Kidney (tissue), 14 donors: Measurements from ENCODE around the gene EN1. TPM values are rescaled to one million over a fixed set of nuclear protein-coding genes. Genes with fewer than 3 reads are reported as not detected.

Experiments used
- DNase-seq, 5 donors: peaks; one replicate each; pipeline ENCODE4 v3.0.0-alpha.2; 2013 to 2020
- FAIRE-seq: peaks from 2 replicates; lab custom pipeline; 2012; peaks lifted over from hg19 to GRCh38; lab: Jason Lieb, UNC
- H3K27ac ChIP-seq, 2 donors: one replicate each; pipeline ENCODE4 v1.7.0; 2013; ENCODE audit warnings: low read depth in 2 of 2, low read length in 2 of 2, inconsistent platforms in 1 of 2
- H3K27me3 ChIP-seq: one replicate; pipeline ENCODE4 v1.7.1; 2013; ENCODE audit warnings: low read length, inconsistent platforms; ENCODE audit not compliant: control insufficient read depth, insufficient read depth
- H3K36me3 ChIP-seq, 3 donors: one replicate each; pipeline versions ENCODE4 v1.7.0 to v1.7.1; 2013; ENCODE audit warnings: low read length in 3 of 3, control low read depth in 1 of 3, inconsistent platforms in 1 of 3; ENCODE audit not compliant: insufficient read depth in 3 of 3, control insufficient read depth in 2 of 3
- H3K4me1 ChIP-seq, 3 donors: one replicate each; pipeline versions ENCODE4 v1.7.0 to v1.7.1; 2013; ENCODE audit warnings: low read length in 3 of 3, inconsistent platforms in 1 of 3, low read depth in 1 of 3; ENCODE audit not compliant: control insufficient read depth in 2 of 3, insufficient read depth in 2 of 3
- H3K4me3 ChIP-seq, 3 donors: one replicate each; pipeline versions ENCODE4 v1.7.0 to v1.8.1; 2013; ENCODE audit warnings: low read length in 3 of 3, control low read depth in 1 of 3, inconsistent platforms in 1 of 3
- H3K9ac ChIP-seq, 3 donors: one replicate each; pipeline versions ENCODE4 v1.7.0 to v1.7.1; 2013; ENCODE audit warnings: low read length in 3 of 3, control low read depth in 1 of 3, inconsistent platforms in 1 of 3
- H3K9me3 ChIP-seq, 3 donors: one replicate each; pipeline versions ENCODE4 v1.7.0 to v1.7.1; 2013; ENCODE audit warnings: low read length in 3 of 3, control low read depth in 1 of 3, inconsistent platforms in 1 of 3; ENCODE audit not compliant: control insufficient read depth in 2 of 3, insufficient read depth in 1 of 3
- intact Hi-C: fragments of 100-400 bp; cut with DNase I; formaldehyde crosslinking; loops from one replicate; pipeline ENCODE4 v1.11.1; 2022
- polyA plus RNA-seq: library from polyadenylated mRNA; stranded (reverse); fragments of 350-450 nt; fragmentation: Illumina TruSeq; extraction: RNeasy Lipid Tissue Mini Kit (QIAGEN cat#74804); gene quantifications from one replicate; pipeline ENCODE4 v1.2.3, GENCODE V29; 2014; ENCODE audit warnings: low read depth, low replicate concordance; ENCODE audit not compliant: insufficient read depth
- total RNA-seq: library from RNA; stranded (reverse); fragmentation: NEBNext Ultra II Directional; extraction: Animal tissue kit (Norgen Biotek cat#: 25700); gene quantifications from one replicate; pipeline ENCODE4 v1.2.1, GENCODE V29; 2021
- TF ChIP-seq, protein P1 (sequence below): IDR thresholded peaks from 3 replicates; pipeline ENCODE4 v1.5.1; 2012; ENCODE audit warnings: mild to moderate bottlenecking, moderate library complexity, borderline replicate concordance; ENCODE audit not compliant: insufficient read depth; ENCODE audit errors: extremely low read depth
- donor health status: control.
- donor health status: control.
- donor health status: control.
- donor health status: control.
- donor health status: control.
- donor health status: DM: yes; HTN: yes; CAD: no.
- donor health status: Normal renal cell carcinoma (clear cell type).

The EN1 gene
- total and polyA plus RNA-seq, 2 donors from 2014 or later: 0.16 TPM; not detected in 1

DNA sequence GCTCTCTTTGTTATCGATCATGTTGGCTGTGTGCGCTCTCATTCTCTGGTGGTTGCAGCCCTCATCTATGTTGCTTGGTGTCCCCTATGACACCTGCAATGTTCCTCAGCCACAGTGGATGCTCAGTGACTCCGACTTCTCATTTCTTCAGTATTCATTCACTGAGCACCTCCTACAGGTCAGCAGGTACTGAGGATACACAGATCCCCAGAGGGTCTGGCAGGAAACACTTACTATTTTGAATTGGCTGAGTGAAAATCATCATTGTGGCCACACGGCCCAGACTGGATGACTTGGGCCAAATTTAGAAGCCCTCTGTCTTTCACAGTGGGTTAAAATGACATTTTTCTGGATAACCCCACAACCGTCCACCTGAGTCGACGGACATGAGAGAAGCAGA is 32.1 kb downstream of the EN1 start:
- Histone ChIP-seq H3K4me3 (no peak overlapping the region), H3K27ac (no peak overlapping the region), H3K36me3 (no peaks in the 10 kb centered on the region), H3K9ac (no peak overlapping the region), H3K9me3 (no peaks in the 10 kb centered on the region), H3K4me1 (no peaks in the 10 kb centered on the region), H3K27me3 (peaks cover 4% of the 10 kb centered on the region)
- intact Hi-C loops: no loop called here
- DNase-seq (no peak), FAIRE-seq (no peak)
- TF ChIP-seq, protein P1, sequence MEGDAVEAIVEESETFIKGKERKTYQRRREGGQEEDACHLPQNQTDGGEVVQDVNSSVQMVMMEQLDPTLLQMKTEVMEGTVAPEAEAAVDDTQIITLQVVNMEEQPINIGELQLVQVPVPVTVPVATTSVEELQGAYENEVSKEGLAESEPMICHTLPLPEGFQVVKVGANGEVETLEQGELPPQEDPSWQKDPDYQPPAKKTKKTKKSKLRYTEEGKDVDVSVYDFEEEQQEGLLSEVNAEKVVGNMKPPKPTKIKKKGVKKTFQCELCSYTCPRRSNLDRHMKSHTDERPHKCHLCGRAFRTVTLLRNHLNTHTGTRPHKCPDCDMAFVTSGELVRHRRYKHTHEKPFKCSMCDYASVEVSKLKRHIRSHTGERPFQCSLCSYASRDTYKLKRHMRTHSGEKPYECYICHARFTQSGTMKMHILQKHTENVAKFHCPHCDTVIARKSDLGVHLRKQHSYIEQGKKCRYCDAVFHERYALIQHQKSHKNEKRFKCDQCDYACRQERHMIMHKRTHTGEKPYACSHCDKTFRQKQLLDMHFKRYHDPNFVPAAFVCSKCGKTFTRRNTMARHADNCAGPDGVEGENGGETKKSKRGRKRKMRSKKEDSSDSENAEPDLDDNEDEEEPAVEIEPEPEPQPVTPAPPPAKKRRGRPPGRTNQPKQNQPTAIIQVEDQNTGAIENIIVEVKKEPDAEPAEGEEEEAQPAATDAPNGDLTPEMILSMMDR: no peak

DNA sequence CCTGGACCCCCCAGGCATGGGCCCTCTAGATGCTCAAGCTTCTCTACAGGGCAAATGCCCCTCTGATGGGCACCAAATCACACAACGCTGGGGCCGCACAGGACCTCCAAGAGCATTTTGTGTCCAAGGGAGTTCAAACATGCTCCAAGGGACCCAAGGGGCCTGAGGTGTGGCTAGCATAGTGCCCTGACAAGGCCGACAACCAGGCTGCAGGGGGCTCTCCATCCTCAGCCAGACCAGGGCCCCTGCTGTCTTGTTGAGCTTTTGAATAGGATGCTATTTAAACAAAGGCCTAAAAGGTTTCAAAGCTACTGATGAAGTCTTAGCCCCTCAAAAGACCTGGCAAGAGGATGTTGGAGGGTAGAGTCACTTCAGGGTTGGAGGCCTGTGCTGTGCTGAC is 33.1 kb downstream of the EN1 start:
- no peak for FAIRE-seq
- DNase-seq: peak in 1 of 5 donors; percentile 11
- peaks cover 4% of the 10 kb centered on the region for H3K27me3 ChIP-seq
- intact Hi-C loops: no loop called here
- H3K36me3 ChIP-seq: no peaks in the 10 kb centered on the region
- no peak overlapping the region for H3K27ac ChIP-seq
- H3K4me1 ChIP-seq: no peaks in the 10 kb centered on the region
- TF ChIP-seq, protein P1: no peak
- H3K9ac ChIP-seq: no peak overlapping the region
- H3K9me3 ChIP-seq: no peaks in the 10 kb centered on the region
- no peak overlapping the region for H3K4me3 ChIP-seq

DNA sequence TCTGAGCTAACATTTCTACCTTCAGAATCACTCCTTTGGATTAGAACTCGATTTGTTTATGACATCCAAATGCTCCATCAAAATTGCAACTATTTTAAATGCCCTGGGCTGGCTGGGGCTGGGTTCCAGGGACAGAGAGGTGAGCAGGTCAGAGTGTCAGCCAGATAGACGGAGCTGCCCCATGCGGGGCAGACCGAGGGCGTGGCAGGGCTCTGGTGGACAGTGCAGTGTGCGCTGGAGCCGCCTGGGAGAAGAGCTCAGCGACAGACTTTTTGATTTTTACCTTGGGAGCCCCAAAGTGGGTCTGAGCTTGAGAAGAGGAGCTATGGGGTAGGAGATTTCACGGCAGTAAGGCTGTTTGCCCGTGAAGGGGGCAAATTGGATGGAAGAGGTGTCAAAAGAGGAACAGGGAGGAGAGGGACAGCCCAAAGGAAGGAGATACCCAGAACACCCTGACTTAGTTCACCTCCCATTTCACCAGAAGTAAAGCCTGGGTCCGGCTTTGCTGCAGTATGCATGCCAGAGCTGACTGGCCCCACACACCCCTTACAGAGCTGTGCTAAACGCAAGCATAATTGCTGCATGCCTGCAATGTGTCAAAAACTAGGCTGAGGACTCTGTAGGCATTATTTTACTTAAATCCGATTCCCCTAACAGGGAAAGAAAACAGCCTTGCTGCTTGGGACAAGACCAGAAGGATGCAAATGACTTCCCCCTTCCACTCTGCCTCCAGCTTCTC is 33.7 kb downstream of the EN1 start:
- peak in 1 of 5 donors; percentile 9 for DNase-seq
- no peaks in the 10 kb centered on the region for H3K4me1 ChIP-seq
- no peak overlapping the region for H3K9ac ChIP-seq
- no peak overlapping the region for H3K4me3 ChIP-seq
- H3K36me3 ChIP-seq: no peaks in the 10 kb centered on the region
- H3K9me3 ChIP-seq: no peaks in the 10 kb centered on the region
- H3K27me3 ChIP-seq: peaks cover 5% of the 10 kb centered on the region
- H3K27ac ChIP-seq: no peak overlapping the region
- intact Hi-C loops: no loop called here
- no peak for FAIRE-seq
- TF ChIP-seq, protein P1: no peak
